ENCODE data around the gene MTARC1.

The MTARC1 gene

DNA sequence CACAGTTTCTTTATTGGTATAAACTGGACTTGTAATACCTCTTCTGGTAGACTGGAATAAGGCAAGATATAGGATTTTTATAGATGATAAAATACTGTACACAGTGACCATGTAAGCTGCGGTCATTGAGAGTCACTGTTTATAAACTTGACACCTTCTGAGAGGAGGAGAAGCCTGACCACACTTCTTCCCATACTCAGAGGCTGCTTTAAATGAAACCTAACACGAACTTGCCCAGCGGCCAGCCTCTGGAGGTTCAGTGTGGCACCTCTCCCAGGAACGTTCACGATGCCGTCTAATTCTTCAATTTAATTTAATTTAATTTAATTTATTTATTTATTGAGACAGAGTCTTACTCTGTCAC lies 22.5 kb downstream of the MTARC1 start:
- H3K27me3 ChIP-seq (ENCODE audit: insufficient read depth, low read length) = no peaks in the 10 kb centered on the region
- no peak overlapping the region for H3K9ac ChIP-seq (ENCODE audit: low read depth, low read length)
- H3K4me1 ChIP-seq (ENCODE audit: insufficient read depth, low read length) = no peaks in the 10 kb centered on the region
- peaks cover 47% of the 10 kb centered on the region for H3K36me3 ChIP-seq (ENCODE audit: insufficient read depth, low read depth, low read length)
- H3K9me3 ChIP-seq (ENCODE audit: insufficient read depth, low read depth, low read length) = no peaks in the 10 kb centered on the region
- H3K27ac ChIP-seq (ENCODE audit: low read length) = no peak overlapping the region
- no peak overlapping the region for H3K4me3 ChIP-seq (ENCODE audit: low read length)

DNA sequence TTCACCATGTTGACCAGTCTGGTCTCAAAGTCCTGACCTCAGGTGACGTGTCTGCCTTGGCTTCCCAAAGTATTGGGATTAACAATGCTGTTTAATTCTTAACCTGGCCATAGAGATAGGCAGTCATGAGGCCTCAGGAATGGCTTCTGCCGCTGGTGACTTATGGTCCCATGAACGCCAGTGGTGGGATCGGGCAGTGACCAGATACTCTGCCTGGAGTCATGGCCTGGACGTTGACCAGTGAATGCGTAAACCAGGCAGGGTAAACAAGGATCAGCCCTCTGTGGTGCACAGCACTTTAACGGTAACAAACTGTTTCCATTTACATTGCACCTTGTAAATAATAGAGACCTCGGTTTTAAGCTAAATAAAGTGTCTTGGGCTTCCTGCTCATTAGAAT lies 23.0 kb downstream of the MTARC1 start:
- Histone ChIP-seq H3K36me3 (ENCODE audit: insufficient read depth, low read depth, low read length) (peaks cover 45% of the 10 kb centered on the region), H3K27ac (ENCODE audit: low read length) (no peak overlapping the region)

DNA sequence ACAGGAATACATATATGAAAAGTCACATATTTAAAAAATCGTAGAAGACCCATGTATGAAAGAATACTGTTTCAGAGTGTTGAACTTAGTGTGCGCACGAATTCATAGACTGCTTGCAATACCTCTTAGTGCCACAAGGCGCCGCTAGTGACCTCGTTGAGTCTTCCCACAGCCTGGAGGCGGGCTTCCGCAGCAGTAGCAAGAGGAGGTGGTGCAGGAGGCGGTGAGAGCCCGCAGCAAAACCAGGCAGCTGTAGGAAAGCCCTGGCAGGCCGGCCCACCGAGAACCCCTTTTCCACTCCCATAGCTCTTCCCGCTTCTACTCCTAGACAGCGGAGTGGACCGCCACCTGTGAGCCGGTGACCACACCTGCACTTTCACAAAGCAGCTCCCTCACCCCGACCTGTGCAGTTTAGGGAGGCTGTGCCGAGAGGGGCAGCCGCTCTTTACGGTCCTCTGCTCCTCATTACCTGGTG lies 23.5 kb downstream of the MTARC1 start:
- Histone ChIP-seq H3K9ac (ENCODE audit: low read depth, low read length) (no peak overlapping the region), H3K4me1 (ENCODE audit: insufficient read depth, low read length) (no peaks in the 10 kb centered on the region), H3K27ac (ENCODE audit: low read length) (no peak overlapping the region), H3K9me3 (ENCODE audit: insufficient read depth, low read depth, low read length) (no peaks in the 10 kb centered on the region), H3K4me3 (ENCODE audit: low read length) (no peak overlapping the region), H3K27me3 (ENCODE audit: insufficient read depth, low read length) (no peaks in the 10 kb centered on the region), H3K36me3 (ENCODE audit: insufficient read depth, low read depth, low read length) (peaks cover 40% of the 10 kb centered on the region)

More for the DNA sequence above, 23.0 kb downstream of the MTARC1 start:
- Histone ChIP-seq H3K9ac (ENCODE audit: low read depth, low read length) (no peak overlapping the region), H3K4me1 (ENCODE audit: insufficient read depth, low read length) (no peaks in the 10 kb centered on the region), H3K4me3 (ENCODE audit: low read length) (no peak overlapping the region), H3K9me3 (ENCODE audit: insufficient read depth, low read depth, low read length) (no peaks in the 10 kb centered on the region), H3K27me3 (ENCODE audit: insufficient read depth, low read length) (no peaks in the 10 kb centered on the region)

DNA sequence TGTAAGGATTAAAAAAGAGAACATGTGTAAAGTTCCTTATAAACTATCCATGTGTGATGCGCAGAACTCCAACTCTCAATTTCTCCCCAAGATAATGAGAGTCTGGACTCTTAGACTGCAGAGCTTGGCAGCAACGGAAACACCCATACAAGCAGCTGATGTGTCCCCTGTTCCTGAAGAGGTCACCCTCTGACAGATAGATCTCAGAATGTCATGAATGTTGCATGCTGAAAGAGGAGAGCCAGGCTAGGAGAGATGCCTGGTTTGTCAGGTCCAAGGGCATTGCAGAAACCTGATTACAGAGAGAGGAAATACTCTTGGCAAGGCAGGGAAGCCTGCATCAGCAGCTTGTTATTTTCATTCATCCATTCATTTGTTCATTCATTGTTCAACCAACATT lies 24.2 kb downstream of the MTARC1 start:
- H3K9ac ChIP-seq (ENCODE audit: low read depth, low read length) = no peak overlapping the region
- no peak overlapping the region for H3K4me3 ChIP-seq (ENCODE audit: low read length)
- H3K27me3 ChIP-seq (ENCODE audit: insufficient read depth, low read length) = no peaks in the 10 kb centered on the region
- H3K36me3 ChIP-seq (ENCODE audit: insufficient read depth, low read depth, low read length) = peaks cover 33% of the 10 kb centered on the region; the same call in 1 of the 2 replicates
- H3K9me3 ChIP-seq (ENCODE audit: insufficient read depth, low read depth, low read length) = no peaks in the 10 kb centered on the region
- no peak overlapping the region for H3K27ac ChIP-seq (ENCODE audit: low read length)
- H3K4me1 ChIP-seq (ENCODE audit: insufficient read depth, low read length) = no peaks in the 10 kb centered on the region

DNA sequence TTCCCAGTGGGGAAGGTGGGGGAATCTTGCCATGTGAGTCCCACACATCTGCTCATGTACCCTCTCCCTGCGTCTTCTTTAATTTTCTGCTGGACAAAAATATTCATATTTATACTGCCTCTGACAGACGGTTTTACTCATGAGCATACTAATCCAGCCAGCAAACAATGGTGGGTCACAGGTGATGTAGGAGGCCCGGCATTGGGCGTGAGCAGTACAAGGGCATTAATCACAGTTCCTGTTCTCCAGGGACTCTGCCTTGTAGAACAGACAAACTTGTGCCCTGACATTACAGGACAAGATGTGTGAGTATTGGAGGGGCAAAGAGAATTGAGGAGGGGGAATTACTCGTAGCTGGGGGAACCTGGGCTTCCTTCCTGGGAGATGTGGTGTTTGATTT lies 25.0 kb downstream of the MTARC1 start:
- Histone ChIP-seq H3K9me3 (ENCODE audit: insufficient read depth, low read depth, low read length) (no peaks in the 10 kb centered on the region), H3K4me1 (ENCODE audit: insufficient read depth, low read length) (no peaks in the 10 kb centered on the region), H3K9ac (ENCODE audit: low read depth, low read length) (no peak overlapping the region), H3K27ac (ENCODE audit: low read length) (no peak overlapping the region), H3K4me3 (ENCODE audit: low read length) (no peak overlapping the region), H3K36me3 (ENCODE audit: insufficient read depth, low read depth, low read length) (peaks cover 31% of the 10 kb centered on the region; the same call in 1 of the 2 replicates), H3K27me3 (ENCODE audit: insufficient read depth, low read length) (no peaks in the 10 kb centered on the region)

DNA sequence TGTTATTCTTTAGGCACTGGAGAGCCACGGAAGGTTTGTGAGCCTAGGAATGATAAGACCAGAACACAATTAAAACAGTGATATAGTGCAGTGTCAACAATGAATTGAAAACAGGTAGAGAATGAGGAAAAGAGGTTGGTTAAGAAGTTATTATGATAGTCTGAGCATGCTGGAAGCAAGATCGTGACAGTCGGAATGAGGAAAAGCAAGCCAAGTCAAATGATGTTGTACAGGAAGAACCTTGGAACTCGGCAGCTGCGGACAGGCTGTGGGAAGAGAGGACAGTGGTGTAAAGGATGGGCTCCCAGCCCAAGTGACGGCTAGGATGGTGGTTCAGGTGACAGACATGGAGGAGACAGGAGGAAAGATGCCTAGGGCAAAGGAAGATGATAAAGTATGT lies 25.6 kb downstream of the MTARC1 start:
- no peaks in the 10 kb centered on the region for H3K4me1 ChIP-seq (ENCODE audit: insufficient read depth, low read length)
- H3K9ac ChIP-seq (ENCODE audit: low read depth, low read length) = no peak overlapping the region
- H3K27ac ChIP-seq (ENCODE audit: low read length) = no peak overlapping the region
- no peaks in the 10 kb centered on the region for H3K9me3 ChIP-seq (ENCODE audit: insufficient read depth, low read depth, low read length)
- H3K36me3 ChIP-seq (ENCODE audit: insufficient read depth, low read depth, low read length) = peaks cover 28% of the 10 kb centered on the region; the same call in 1 of the 2 replicates
- no peak overlapping the region for H3K4me3 ChIP-seq (ENCODE audit: low read length)
- H3K27me3 ChIP-seq (ENCODE audit: insufficient read depth, low read length) = no peaks in the 10 kb centered on the region

DNA sequence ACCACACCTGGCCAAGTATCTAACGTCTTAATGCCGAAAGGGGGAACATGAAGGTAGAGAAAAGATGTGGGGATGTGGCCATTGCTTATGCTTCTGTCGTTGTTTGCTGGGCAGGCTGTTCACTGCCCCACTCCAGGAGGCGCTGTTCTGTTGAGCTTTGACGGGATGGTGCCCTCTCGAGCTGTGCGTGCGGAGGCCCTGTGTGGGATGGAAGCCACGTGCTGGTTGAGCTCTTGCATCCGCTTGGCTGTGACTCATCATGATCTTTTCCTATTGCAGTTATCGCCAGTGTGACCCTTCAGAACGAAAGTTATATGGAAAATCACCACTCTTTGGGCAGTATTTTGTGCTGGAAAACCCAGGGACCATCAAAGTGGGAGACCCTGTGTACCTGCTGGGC lies 26.3 kb downstream of the MTARC1 start:
- no peak overlapping the region for H3K4me3 ChIP-seq (ENCODE audit: low read length)
- H3K27ac ChIP-seq (ENCODE audit: low read length) = no peak overlapping the region
- no peak overlapping the region for H3K9ac ChIP-seq (ENCODE audit: low read depth, low read length)
- peaks cover 28% of the 10 kb centered on the region; the same call in 1 of the 2 replicates for H3K36me3 ChIP-seq (ENCODE audit: insufficient read depth, low read depth, low read length)
- H3K27me3 ChIP-seq (ENCODE audit: insufficient read depth, low read length) = no peaks in the 10 kb centered on the region
- H3K4me1 ChIP-seq (ENCODE audit: insufficient read depth, low read length) = no peaks in the 10 kb centered on the region; the same call in 1 of the 2 replicates
- no peaks in the 10 kb centered on the region for H3K9me3 ChIP-seq (ENCODE audit: insufficient read depth, low read depth, low read length)

DNA sequence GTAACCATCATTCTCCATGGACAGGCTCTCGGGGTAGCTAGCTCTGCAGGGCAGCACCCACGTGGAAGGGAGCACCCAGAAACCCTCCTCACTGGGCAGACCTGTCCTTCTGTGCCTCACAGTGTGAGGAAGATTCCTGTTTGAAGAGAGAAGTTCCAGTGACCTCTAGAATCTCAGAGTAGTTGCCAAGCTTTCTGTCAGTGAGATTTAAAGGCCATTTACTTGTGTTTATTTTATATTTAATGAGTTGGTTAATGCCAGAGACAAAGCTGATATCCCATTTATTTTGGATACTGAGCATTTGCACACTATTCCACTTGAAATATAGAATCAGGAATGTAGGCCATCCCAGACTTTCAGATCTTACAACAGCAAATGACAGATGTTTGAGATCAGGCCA lies 28.7 kb downstream of the MTARC1 start:
- no peak overlapping the region for H3K4me3 ChIP-seq (ENCODE audit: low read length)
- no peak overlapping the region for H3K27ac ChIP-seq (ENCODE audit: low read length)
- no peaks in the 10 kb centered on the region for H3K9me3 ChIP-seq (ENCODE audit: insufficient read depth, low read depth, low read length)
- H3K9ac ChIP-seq (ENCODE audit: low read depth, low read length) = no peak overlapping the region
- H3K4me1 ChIP-seq (ENCODE audit: insufficient read depth, low read length) = peaks cover 7% of the 10 kb centered on the region; the same call in 1 of the 2 replicates
- no peaks in the 10 kb centered on the region for H3K27me3 ChIP-seq (ENCODE audit: insufficient read depth, low read length)
- peaks cover 28% of the 10 kb centered on the region; the same call in 1 of the 2 replicates for H3K36me3 ChIP-seq (ENCODE audit: insufficient read depth, low read depth, low read length)

DNA sequence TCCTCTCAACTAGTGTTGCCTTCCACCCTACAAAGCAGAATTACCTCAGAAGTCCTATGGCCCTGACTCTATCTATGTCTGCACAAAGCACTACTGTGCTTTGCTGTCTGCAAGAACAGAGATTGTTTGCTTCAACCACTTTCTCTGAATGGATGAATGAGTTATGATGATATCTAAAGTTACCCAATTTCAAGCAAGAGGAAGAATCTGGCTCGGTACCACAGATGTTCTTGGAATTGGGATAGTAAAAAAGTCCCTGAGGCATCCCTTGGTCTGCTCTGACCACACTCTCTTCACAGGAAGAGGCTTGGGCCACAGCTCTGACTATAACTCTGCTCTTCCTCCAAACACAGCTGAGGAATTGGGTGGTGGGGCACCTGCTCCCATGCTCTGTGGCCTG lies 31.2 kb downstream of the MTARC1 start:
- Histone ChIP-seq H3K9ac (ENCODE audit: low read depth, low read length) (no peak overlapping the region), H3K27ac (ENCODE audit: low read length) (no peak overlapping the region), H3K4me1 (ENCODE audit: insufficient read depth, low read length) (peaks cover 7% of the 10 kb centered on the region; the same call in 1 of the 2 replicates), H3K4me3 (ENCODE audit: low read length) (no peak overlapping the region), H3K9me3 (ENCODE audit: insufficient read depth, low read depth, low read length) (no peaks in the 10 kb centered on the region), H3K36me3 (ENCODE audit: insufficient read depth, low read depth, low read length) (peaks cover 12% of the 10 kb centered on the region; the same call in 1 of the 2 replicates), H3K27me3 (ENCODE audit: insufficient read depth, low read length) (no peaks in the 10 kb centered on the region)

DNA sequence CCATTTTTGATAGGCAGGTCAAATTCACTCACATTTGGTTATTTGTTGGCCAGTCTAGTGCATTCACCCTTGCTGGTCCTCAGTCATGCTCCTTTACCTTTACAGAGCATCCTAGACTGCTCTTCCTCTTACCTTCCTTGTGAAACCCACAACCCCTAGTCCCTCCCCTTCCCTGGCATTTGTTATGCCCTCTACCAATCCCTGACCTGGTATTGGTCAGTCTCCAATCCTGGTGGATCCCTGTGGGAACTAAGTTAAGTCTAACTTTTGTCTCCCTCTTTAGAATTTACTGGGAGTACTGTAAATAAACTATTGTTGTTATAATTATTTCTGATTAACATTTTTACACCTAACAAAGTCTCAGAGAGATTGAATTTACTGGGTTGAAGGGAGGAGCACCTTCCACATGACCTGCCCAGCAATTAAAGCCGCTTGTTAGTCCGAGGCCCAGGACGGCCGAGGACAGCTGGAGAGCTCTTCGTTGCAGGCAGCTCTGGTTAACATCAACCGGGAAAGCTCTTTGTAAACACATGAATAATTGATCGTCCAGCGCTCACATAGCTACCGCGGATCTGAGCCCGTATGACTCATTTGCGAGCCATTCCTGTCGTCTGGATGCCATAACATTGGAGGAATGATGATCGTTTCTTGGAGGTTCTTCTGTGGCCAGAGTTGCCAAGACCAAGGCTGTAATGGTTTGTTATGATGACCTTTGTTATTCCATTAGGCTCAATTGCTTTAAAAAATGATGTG lies 31.9 kb downstream of the MTARC1 start:
- peak overlapping the region; percentile 31; the same call in 1 of the 2 replicates for H3K4me3 ChIP-seq (ENCODE audit: low read length)
- H3K9me3 ChIP-seq (ENCODE audit: insufficient read depth, low read depth, low read length) = no peaks in the 10 kb centered on the region
- peaks cover 7% of the 10 kb centered on the region; the same call in 1 of the 2 replicates for H3K4me1 ChIP-seq (ENCODE audit: insufficient read depth, low read length)
- no peaks in the 10 kb centered on the region for H3K27me3 ChIP-seq (ENCODE audit: insufficient read depth, low read length)
- peaks cover 7% of the 10 kb centered on the region; the same call in 1 of the 2 replicates for H3K36me3 ChIP-seq (ENCODE audit: insufficient read depth, low read depth, low read length)
- H3K9ac ChIP-seq (ENCODE audit: low read depth, low read length) = no peak overlapping the region
- H3K27ac ChIP-seq (ENCODE audit: low read length) = no peak overlapping the region

DNA sequence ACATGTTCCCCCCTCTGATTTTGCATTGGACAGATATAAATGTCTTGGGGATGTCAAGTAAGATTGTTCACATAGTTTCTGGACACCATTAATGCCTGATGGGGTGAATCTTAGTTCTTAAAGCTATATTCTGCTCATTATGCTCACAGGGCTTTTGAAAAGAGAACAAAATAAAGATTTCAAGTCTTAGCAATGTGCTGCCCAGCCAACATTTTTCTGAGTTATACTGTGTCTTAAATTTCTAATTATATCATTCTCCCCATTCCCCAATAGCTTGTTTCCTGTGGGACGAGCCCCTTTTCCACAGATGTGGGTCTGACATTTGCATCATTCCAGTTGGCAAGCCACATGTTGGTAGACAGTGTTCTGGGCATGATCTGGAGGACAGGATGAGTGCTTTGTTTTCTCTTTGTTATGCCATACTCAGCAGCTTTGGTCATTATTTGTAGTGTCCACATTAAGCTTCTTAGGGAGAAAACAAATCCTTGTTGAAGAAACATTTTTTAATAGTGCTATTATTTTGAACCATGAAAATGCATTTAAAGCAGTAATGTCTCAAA lies 32.8 kb downstream of the MTARC1 start:
- H3K27ac ChIP-seq (ENCODE audit: low read length) = no peak overlapping the region
- H3K36me3 ChIP-seq (ENCODE audit: insufficient read depth, low read depth, low read length) = peaks cover 5% of the 10 kb centered on the region; the same call in 1 of the 2 replicates
- H3K4me3 ChIP-seq (ENCODE audit: low read length) = no peak overlapping the region
- H3K9me3 ChIP-seq (ENCODE audit: insufficient read depth, low read depth, low read length) = no peaks in the 10 kb centered on the region
- no peak overlapping the region for H3K9ac ChIP-seq (ENCODE audit: low read depth, low read length)
- no peaks in the 10 kb centered on the region for H3K27me3 ChIP-seq (ENCODE audit: insufficient read depth, low read length)
- peaks cover 14% of the 10 kb centered on the region; the same call in 1 of the 2 replicates for H3K4me1 ChIP-seq (ENCODE audit: insufficient read depth, low read length)
